ENCODE data around the gene PTMS. TPM values are rescaled to one million over a fixed set of nuclear protein-coding genes. Genes with fewer than 3 reads are reported as not detected.

Gene PTMS
- total and polyA plus RNA-seq, 10 of the 15 experiments (the other 5 are each of a cell fraction or from before 2014, with no cell fraction given), result 2.1 to 127 (median 29.8) TPM

- TF ChIP-seq NRF1 (conservative IDR thresholded peaks at IDR 0.05; ENCODE audit: low read depth, low read length) (no peak), TCF7 (IDR thresholded peaks at IDR 0.05; ENCODE audit: borderline replicate concordance) (no peak), BHLHE40 (IDR thresholded peaks at IDR 0.05; ENCODE audit: borderline replicate concordance in 1 of 2, low read depth in 2 of 2, low read length in 1 of 2) (peak in 1 of 2 experiments; percentile 54; a peak in 2 of 4 replicates), JUND (IDR thresholded peaks at IDR 0.05; ENCODE audit: low read depth, low read length) (no peak), CTCF (IDR thresholded peaks at IDR 0.05 in 2 of 3, conservative IDR thresholded peaks at IDR 0.05 in 1 of 3; ENCODE audit: control insufficient read depth in 2 of 3, extremely low read depth in 1 of 3, insufficient read depth in 1 of 3, low read depth in 3 of 3, low read length in 3 of 3) (peak; percentile 61 to 81 (median 61); a peak in 5 of 6 replicates), ZNF687 (IDR thresholded peaks at IDR 0.05) (no peak), HSF1 (IDR thresholded peaks at IDR 0.05; ENCODE audit: low read depth, low read length) (no peak), HDAC2 (IDR thresholded peaks at IDR 0.05) (no peak), IRF4 (IDR thresholded peaks at IDR 0.05; ENCODE audit: low read depth, low read length) (no peak), MAX (IDR thresholded peaks at IDR 0.05; ENCODE audit: low read depth, low read length) (peak; percentile 25; the same call in 1 of the 2 replicates), ZZZ3 (IDR thresholded peaks at IDR 0.05; ENCODE audit: control insufficient read depth, insufficient read length, low read depth) (no peak), ZNF207 (IDR thresholded peaks at IDR 0.05; ENCODE audit: borderline replicate concordance) (no peak), PRDM15 (CRISPR knock-in tag; IDR thresholded peaks at IDR 0.05) (no peak), SMAD5 (IDR thresholded peaks at IDR 0.05; ENCODE audit: low read depth) (no peak), USF2 (IDR thresholded peaks at IDR 0.05; ENCODE audit: borderline replicate concordance, low read depth, low read length) (no peak), NFYA (IDR thresholded peaks at IDR 0.05; ENCODE audit: borderline replicate concordance, low read depth, low read length) (no peak)
These were observed 637 bp downstream of the PTMS start (continued) for GRCh38 chr12:6766651-6767349.
